C4-2B (cell line): ENCODE results near the gene FOXF2.
"Not testable (repeated sequence)": the region's sequence is repeated elsewhere in the genome, so short reads cannot be mapped to it uniquely, and the experiment has no call there.

Experiments
- H3K27ac ChIP-seq: fragments of 450-650 bp; 2 replicates; pipeline ENCODE4 v1.5.1; 2017
- CTCF ChIP-seq: fragments of 450-650 bp; conservative IDR thresholded peaks from 2 replicates; pipeline ENCODE4 v1.5.1; 2017; ENCODE audit warnings: mild to moderate bottlenecking
- ZFX ChIP-seq: fragments of 450-650 bp; IDR thresholded peaks from 2 replicates; pipeline ENCODE4 v1.6.1; 2017

The FOXF2 gene

GRCh38 chr6:1389369-1390132 lies at the start of gene FOXF2:
Gene FOXF2 (plus strand): TSS chr6:1389576. CDS start chr6:1389948, 372 bp downstream.
- H3K27ac ChIP-seq: no peak within 1 kb of the TSS
- TF ChIP-seq ZFX: no peak
- no peak for TF ChIP-seq CTCF

GRCh38 chr6:1346101-1346500 lies 43.3 kb upstream of the FOXF2 start:
- H3K27ac ChIP-seq: no peak overlapping the region
- TF ChIP-seq CTCF: no peak
- no peak for TF ChIP-seq ZFX

GRCh38 chr6:1346558-1347091 lies 42.8 kb upstream of the FOXF2 start:
- no peak overlapping the region for H3K27ac ChIP-seq
- no peak for TF ChIP-seq ZFX

GRCh38 chr6:1347161-1347560 lies 42.2 kb upstream of the FOXF2 start:
- H3K27ac ChIP-seq: no peak overlapping the region
- no peak for TF ChIP-seq CTCF
- no peak for TF ChIP-seq ZFX

GRCh38 chr6:1348675-1349074 lies 40.7 kb upstream of the FOXF2 start:
- TF ChIP-seq CTCF (no peak), ZFX (no peak)
- no peak overlapping the region for H3K27ac ChIP-seq

GRCh38 chr6:1349655-1350054 lies 39.7 kb upstream of the FOXF2 start:
- no peak overlapping the region for H3K27ac ChIP-seq
- TF ChIP-seq CTCF: no peak
- TF ChIP-seq ZFX: no peak

GRCh38 chr6:1351381-1352008 lies 37.9 kb upstream of the FOXF2 start:
- no peak for TF ChIP-seq CTCF
- TF ChIP-seq ZFX: no peak
- no peak overlapping the region for H3K27ac ChIP-seq

GRCh38 chr6:1355068-1355467 lies 34.3 kb upstream of the FOXF2 start:
- not testable (repeated sequence) for H3K27ac ChIP-seq

GRCh38 chr6:1361717-1362116 lies 27.7 kb upstream of the FOXF2 start:
- not testable (repeated sequence) for H3K27ac ChIP-seq
